ENCODE results near the gene BAHD1.

Gene BAHD1

DNA sequence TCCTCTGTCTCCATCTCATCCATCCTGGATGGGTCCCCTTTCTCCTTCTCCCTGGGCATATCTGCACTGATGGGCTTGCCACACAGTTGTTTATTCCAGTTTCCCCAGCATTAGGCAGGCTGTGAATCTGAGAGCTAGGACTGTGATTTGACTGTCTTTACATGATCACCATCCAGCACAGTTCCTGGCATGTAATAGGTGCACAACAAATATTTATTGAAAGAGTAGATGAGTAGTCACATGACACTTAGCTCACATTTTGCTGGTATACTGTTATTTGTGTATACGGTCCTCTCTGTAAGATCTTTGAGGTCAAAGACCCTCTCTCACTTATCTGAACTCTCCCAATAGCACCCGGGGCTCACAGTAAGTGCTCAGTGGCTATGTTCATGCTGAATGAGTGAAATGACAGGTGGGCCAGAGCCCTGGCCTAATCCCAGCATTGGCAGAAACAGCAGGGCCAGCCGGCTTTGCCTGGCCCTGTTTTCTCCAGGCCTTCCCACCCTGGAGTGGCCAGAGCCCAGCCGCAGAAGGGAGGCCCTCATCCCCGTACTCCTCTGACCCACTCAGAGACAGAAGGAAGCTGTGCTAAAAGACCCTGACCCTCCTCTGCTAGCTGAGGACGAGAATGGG, 16.2 kb upstream of the BAHD1 start:
- no peak for DNase-seq

DNA sequence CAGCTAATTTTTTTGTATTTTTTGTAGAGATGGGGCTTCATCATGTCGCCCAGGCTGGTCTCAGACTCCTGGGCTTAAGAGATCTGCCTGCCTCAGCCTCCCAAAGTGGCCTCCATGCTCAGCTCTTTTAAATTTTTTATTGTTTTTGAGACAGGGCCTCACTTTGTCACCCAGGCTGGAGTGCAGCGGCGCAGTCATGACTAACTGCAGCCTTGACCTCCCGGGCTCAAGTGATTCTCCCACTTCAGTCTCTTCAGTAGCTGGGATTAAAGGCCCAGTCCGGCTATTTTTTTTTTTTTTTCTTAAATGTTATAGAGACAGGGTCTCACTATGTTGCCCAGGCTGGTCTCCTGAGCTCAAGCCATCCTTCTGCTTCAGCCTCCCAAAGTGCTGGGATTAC, 15.1 kb upstream of the BAHD1 start:
- no peak for DNase-seq

- no peak for DNase-seq
These were observed 13.6 kb upstream of the BAHD1 start for GRCh38 chr15:40427188-40427587.

- DNase-seq: no peak
These were observed 12.6 kb upstream of the BAHD1 start for GRCh38 chr15:40428185-40428584.

- DNase-seq: no peak
These were observed 11.6 kb upstream of the BAHD1 start for GRCh38 chr15:40429068-40429710.

DNA sequence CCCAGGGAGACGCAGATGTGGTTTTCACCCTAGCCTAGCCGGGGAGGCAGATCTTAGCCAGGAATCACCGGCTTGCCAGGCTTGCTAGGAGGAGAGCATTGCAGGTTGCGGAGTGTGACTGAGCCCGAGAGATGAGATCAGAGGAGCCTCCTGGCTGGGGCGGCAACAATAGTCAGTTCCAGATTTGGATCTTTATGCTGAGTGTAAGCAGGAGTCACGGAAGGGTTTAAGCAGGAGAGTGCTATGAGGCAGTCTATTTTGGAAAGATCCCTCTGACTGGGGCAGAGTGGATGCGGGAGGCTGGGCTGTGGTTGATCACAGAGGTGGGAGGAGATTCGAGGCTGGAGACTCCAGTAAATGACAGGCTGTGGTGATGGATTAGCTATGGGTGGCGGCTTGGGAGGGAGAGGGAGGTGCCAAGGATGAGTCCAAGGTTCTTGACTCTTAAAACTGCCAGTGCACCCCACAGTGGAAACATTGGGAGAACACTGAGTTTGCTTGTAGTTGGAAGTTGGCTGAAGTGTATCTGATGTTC, 10.4 kb upstream of the BAHD1 start:
- DNase-seq: no peak

DNA sequence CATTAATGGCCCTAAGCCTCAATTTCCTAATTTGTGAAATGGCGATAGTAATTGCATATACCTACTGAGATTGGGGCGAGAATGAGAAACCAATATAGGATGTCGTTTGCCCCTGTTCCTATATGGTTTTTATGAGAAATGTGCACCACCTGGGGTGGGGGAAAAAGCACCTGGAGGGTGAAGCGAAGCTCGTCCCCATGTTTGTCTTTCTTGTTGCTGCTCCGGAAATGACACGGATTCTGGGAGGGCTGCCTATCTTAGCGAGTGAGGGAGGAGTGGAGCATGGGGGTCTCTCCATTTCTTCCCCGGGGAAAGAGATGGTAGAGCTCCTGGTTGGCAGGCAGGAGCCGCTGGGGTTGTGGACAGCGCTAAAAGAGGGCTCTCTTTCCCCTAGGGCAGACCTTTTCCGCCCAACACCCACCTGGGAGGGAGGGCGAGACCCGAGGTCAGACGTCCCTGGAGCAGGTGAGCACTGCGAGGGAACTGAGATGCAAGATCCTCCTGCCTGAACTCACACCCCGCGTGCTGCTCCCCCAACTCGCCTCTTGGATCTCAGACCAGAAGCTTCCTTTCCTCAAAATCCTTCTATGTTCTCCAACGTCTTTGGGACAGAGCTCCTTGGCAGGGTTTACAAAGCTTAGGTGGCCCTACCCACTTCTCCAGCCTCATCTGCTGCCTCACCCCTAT, 5.6 kb upstream of the BAHD1 start:
- no peak for DNase-seq

DNA sequence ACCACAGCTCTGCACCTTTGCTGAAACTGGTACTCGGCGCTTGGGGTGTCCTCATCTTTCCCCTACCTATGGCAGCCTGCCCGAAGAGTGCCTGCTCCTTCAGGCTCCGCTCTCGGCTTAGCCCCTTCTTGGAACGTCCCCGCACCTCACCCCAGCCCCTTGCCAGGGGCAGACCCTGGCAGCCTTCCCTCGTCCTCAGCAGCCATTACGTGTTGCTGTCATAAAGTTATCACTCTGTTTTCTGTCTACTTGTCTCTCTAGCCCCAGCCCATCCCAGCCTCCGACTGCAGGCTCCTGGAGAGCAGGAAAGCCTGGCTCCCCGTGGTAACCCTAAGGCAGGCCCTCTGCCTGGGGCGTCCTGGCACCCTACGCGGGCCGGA, 5.1 kb upstream of the BAHD1 start:
- DNase-seq: no peak

DNA sequence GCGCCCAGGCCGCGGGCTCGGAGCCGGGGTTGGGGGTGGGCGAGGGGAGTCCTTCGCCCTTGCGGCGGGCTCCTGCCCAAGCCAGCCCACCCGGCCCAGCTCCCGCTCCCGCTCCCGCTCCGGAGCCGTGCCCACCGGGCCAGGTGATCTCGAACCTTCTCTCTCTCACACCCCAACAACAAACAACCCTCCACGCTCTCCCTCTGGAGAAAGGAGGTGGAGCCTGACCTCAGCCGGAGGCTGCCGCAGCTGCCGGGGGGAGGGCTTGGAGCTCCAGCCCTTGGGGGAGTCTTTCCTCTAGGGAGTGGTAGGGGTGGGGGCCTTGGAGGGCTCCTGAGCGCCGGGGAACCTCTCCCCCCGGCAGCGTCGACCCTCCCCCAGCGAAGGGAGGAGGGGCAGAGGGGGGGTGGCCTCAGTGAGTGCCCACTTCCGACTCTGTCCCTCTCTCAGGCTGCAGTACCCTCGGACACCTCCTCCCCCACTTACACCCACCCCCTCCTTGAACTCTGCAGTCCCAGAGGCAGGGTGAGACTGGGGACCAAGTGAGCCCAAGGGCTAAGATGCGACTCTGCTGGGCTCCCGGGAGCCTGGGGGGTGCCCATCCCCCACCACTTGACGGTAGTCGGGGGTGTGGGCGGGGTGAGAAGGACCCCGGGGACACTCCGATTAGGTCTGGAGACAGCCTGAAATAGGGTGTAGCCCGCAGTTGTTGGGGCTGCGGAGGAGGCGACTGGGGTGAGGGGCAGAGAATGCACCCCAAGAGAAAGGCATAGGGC, 4.4 kb upstream of the BAHD1 start:
- no peak for DNase-seq

DNA sequence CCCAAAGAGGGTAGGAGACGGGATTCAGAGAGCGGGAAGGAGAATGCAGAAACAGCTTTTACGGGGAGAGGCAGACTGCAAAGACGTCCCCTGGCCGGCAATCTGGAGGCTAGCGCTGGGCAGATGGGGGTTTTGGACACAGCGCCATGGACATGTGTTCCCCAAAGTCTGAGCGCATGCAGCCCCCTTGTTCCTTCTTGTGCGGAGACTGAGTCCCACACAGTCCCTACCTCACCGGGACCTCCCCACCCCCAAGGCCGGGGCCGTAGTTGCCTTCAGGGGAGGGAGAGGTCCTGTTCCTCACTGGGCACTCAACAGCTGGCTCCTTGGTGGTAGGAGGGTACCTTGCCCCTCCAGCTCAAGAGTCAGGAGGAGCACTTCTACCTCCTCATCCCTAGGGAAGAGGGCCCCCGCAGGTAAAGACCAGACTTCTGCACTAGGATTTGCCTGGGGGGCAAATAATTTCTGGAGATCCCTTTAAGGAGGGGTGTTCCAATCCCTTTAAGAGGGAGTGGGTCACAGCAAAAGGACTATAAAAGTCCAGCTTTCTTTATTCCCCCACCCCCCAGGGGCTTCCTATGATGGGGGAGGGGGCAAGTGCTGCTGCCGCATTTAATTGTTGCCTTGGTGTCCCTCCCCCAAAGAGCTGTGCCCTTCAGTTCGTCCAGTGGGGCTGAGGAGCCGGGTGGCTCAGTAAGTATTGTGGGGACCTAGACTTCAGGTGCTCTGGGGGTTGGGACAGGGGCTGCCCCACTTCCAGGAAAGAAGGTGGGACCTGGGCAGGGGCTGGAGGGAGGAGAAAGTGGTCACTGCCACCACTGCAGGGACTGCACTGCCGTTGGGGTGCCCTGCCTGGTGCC, 3.6 kb upstream of the BAHD1 start:
- no peak for DNase-seq

DNA sequence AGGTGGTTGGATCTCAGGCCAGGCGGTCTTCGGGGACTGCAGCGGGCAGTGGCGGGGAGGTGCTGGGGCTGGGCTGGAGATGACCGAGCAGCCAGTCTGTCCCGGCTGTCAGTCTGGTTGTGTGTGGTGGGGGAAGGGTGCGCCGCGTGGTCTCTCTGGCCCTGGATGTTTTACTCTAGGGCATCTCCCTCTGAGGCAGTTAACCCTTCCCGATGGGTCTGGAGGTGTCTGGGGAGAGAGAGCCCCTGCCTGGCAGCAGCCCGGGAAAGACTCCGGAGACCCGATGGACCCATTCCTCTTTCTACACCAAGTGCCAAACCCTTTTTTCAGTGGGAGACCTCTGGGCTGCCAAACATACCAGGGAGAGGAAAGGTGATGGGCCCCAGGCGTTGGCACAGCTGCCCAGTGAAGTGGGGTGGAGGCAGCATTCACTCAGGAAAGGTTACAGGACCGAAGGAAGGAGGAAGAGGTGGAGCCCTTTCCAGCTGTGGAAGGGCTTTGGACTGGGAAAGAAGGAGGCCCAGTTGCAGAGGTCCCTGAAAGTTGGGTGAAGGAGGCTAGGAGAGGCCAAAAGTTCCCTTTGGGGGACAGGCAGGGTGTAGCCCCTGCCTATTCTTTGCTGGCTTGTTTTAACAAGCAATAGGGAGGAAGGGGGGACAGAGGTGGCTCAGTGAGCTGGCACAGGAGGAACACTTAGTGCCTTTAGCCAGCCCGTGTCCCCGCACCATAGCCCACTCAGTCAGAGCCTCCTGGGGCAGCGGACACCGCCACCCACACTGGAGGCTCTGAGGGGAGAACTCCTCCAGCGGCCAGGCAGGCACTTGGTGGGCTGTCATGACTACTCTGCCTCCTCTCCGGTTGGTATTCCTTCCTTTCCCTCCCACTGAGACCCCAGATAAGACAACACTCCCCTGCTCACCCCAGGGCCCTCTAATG, 2.7 kb upstream of the BAHD1 start:
- DNase-seq: no peak

GRCh38 chr15:40438712-40439111, 2.0 kb upstream of the BAHD1 start:
- DNase-seq: no peak

DNA sequence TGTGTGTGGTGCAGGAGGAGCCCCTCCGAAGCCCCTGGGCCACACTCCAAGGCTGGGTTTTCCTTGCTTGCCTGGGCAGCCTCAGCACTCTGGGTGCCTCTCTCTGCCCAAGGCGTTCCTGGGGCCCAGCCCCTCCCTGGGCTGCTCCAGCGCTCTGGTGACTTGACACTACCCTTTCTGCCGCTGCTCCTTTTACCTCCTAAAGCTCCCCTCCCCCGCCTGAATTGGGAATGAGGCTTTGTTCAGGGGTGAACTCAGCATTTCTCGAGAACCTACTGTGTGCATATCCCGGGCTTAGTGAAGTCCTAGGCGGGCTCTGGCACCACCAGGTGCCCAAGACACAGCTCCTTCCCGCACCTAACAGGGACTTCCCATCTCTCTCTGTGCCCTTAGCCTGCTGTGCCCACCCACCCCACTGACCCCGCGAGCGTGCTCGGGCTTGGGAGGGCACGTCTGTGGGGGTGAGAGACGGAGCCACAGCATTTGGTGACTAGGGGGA, 1.2 kb upstream of the BAHD1 start:
- DNase-seq: no peak

- no peak for DNase-seq
These were observed 602 bp upstream of the BAHD1 start for GRCh38 chr15:40439960-40440742.

- no peak for DNase-seq
These were observed 1.1 kb downstream of the BAHD1 start for GRCh38 chr15:40441565-40442531.

- no peak for DNase-seq
These were observed 2.5 kb downstream of the BAHD1 start for GRCh38 chr15:40443255-40443654.

GRCh38 chr15:40443846-40444245, 3.1 kb downstream of the BAHD1 start:
- DNase-seq: no peak

DNA sequence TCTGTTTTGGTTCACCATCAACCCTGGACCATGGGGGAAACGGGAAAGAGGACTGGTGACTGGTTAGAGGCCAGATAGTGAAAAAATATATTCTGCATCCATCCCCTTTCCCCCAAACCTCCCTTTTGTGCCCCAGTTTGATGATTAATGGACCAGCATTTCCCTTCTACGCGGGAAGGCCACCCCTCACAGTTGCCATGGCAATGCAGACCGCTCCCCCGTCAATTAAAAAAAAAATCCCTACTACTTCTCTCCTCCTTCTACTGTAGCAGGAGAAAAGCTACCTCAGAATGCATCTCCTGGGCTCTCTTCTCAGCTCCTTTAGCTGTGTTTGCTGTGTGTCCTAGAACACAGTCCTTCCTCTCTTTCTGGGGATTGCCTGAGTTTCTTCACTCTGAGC, 4.0 kb downstream of the BAHD1 start:
- DNase-seq: no peak

DNA sequence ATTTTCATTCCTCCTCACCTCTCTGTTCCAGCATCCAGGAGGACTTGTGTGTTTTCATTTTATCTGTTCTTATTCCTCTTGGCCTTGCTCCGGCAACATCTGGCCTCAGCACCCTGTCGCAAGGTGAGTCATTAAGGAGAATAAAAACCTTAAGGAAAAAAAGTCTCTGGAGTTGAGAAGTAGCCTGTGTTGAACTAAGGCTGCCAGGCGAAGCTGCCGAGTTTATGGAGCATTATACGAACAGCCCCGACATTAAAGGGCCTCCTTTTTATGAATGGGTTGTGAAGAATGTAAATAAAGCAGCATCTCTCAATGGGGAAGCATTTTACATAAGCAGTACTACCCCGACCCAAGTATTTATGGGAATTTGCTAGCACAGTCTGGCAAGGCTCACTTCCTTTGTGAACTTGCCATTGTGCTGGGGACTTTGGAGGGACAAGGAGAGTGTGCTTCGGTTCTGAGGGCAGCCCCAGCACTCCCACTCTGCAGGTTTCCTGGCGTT, 4.7 kb downstream of the BAHD1 start:
- no peak for DNase-seq

Measured in activated CD4-positive, CD25-positive, alpha-beta regulatory T cell (primary cell).